GM18517 (cell line): ENCODE measurements around the gene CHRNB1.

Source experiments
- ATAC-seq: cut with Tn5 transposase; IDR thresholded peaks from one replicate; pipeline ENCODE4 v1.9.1; 2021; ENCODE audit warnings: mild to moderate bottlenecking, moderate library complexity; ENCODE audit not compliant: unreplicated experiment

The CHRNB1 gene

DNA sequence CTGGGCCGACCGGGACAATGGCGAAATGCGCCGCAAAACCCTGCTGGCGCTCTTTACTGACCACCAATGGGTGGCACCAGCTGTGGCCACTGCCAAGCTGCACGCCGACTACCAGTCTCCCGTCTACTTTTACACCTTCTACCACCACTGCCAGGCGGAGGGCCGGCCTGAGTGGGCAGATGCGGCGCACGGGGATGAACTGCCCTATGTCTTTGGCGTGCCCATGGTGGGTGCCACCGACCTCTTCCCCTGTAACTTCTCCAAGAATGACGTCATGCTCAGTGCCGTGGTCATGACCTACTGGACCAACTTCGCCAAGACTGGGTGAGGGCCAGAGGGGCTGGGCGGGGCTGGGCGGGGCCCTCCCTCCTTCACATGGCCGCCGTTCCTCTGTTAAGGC, 29.1 kb upstream of the CHRNB1 start:
- ATAC-seq, result no peak

DNA sequence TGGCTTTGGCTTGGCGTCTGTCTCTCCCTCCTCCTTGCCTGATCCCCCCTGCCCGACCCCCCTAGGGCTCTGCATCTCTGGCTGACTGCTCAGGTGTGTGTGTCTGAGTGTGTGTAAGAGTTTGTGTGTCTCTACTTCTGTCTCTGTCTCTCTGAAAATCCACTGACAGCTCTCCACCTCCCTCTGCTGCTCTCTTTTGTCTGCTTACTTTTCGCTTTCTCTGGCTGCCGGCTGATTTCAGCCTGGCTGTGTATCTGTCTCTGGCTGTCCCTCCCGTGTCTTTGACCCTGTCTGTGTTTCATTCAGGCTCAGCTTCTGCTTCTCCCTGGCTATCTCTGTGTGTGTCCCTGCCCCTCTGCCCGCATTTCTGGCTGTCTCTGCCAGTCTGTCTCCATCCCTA, 28.5 kb upstream of the CHRNB1 start:
- ATAC-seq, result no peak

DNA sequence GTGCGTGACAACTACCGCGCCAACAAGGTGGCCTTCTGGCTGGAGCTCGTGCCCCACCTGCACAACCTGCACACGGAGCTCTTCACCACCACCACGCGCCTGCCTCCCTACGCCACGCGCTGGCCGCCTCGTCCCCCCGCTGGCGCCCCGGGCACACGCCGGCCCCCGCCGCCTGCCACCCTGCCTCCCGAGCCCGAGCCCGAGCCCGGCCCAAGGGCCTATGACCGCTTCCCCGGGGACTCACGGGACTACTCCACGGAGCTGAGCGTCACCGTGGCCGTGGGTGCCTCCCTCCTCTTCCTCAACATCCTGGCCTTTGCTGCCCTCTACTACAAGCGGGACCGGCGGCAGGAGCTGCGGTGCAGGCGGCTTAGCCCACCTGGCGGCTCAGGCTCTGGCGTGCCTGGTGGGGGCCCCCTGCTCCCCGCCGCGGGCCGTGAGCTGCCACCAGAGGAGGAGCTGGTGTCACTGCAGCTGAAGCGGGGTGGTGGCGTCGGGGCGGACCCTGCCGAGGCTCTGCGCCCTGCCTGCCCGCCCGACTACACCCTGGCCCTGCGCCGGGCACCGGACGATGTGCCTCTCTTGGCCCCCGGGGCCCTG, 27.7 kb upstream of the CHRNB1 start:
- ATAC-seq, result no peak

DNA sequence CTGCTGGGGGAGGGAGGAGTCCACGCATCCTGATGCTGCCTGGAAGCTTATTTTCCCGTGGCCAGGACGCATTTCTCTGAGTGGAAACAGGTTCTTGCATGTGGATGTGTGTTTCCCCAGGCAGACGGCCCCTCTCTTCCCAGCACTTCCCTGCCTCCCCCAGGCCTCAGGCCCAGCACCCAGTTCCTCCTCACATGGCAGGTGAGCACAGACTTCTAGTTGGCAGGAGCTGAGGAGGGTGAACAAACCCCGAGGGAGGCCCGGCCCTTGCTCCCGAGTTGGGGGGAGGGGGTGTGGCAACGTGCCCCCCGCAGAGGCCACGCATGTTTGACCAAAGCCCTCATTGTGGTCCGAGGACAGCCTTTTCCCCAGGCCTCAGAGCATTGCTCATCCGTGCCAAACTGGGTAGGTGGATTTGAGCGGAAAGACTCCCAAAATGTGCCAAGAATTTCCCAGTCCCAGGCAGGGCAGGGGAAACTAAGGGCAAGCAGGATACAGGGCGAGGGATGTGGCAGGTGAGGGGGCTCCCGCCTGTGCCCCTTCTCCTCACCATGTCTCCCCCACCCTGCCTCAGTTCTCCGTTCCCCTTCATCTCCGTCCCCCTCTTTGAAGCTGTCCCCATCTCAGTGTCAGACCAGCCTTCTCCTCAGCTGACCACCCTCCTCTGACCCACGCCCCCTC, 26.2 kb upstream of the CHRNB1 start:
- no peak for ATAC-seq

DNA sequence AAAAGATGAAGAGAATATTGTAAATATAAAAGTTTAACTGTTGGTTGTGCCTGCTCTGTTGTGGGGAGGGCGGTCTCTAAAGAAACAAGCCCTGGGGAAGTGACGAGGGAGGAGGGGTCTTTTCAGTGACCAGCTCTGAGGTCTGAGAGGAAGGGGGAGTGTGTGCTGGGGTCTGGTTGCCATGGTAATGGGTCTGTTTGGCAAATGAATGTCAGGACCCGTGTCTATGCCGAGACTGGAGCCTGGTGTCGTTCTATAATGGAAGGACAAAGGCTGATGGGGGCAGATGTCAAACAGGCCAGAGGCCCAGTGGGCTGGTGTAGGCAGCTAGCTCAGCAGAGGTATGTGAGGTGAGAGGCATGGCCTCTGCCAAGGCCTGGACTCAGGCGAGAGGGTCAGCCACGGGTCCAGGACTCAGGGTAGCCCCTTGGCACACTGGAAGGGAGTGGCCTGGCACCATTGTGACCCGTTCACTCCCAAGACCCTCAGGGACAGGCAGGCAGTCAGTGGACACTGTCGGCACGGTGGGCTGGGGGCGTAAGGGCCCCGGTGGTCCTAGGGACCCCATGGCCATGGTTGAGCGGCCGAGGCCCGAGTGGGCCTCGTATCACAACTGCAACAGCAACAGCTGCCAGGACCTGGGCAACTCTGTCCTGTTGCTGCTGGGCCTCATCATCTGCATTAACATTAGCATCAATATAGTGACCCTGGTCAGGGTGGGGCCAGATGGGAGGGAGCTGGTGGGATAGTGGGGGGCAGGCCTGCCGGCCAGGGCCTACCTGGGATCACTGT, 24.8 kb upstream of the CHRNB1 start, which contains the start of gene SPEM1:
Gene SPEM1 (plus strand): TSS at position 506 of the 792 bp plus-strand sequence. CDS start 61 bp downstream, at position 567.
- no peak for ATAC-seq

DNA sequence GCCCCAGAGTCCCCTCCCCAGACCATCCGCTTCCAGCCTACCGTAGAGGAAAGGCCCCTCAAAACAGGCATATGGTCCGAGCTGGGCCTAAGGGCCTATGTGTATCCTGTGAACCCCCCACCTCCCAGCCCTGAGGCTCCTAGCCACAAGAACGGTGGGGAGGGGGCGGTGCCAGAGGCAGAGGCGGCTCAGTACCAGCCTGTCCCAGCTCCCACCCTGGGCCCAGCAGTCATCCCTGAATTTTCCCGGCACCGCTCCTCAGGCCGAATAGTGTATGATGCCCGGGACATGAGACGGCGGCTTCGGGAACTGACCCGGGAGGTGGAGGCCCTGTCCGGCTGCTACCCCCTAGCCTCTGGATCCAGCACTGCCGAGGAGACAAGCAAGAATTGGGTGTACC, 23.7 kb upstream of the CHRNB1 start:
- no peak for ATAC-seq

DNA sequence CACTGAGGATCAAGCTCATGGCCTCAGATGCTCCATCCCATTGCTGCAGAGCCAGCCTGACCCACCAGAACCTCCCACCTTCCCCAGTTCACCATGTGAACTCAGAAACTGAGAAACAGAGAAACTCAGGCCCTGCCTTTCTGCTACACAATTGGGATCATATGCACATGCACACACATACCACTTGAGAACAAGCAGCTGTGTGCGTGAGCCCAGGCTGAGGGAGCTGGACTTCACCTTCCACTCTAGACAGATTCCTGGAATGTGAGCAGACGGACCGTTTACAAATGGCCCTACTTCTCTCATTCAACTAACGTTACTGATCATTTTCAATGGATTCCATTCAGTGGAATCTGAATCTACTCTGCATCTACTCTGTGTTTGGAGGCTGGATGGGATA, 21.2 kb upstream of the CHRNB1 start:
- no peak for ATAC-seq

DNA sequence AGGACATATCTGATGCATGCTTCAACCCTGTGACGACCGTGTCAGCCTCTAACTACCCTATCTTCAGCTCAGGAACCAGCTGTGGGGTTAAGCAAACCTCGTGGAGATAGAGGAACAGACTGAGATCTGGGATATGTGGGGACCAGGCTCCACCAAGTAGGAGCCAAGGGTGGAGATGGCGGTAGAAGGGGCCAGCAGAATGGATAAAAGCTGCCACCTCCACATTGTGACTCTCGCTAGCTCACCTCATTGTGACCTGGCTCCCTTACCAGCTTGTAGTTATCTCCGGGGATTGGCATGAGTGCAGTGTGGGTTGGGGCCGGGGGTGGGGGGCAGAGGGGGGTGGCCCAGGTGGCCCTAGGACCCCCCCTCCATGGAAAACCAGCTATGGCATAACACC, 19.5 kb upstream of the CHRNB1 start, which contains the start of gene SPEM2:
Gene SPEM2 (plus strand): TSS at position 301 of the 400 bp plus-strand sequence. CDS start 73 bp downstream, at position 374.
- ATAC-seq, result no peak

DNA sequence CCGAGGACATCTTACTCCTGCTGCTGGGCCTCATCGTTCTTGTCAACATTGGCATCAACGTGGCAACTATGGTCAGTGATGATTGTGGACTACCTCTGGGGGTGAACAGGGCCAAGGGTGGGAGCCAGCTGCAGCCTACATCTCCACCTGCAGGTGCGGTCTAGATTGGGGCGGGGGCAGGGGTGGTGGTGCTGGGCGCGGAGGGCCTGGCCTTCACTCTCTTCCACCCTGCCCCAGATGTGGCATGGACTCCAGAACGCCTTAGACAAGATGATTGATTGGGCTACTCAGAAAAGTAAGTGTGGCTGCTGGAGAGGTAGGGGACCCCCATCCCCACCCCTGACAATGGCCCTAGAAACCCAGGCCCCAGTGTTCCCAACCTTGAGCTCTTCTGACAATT, 19.1 kb upstream of the CHRNB1 start:
- no peak for ATAC-seq

DNA sequence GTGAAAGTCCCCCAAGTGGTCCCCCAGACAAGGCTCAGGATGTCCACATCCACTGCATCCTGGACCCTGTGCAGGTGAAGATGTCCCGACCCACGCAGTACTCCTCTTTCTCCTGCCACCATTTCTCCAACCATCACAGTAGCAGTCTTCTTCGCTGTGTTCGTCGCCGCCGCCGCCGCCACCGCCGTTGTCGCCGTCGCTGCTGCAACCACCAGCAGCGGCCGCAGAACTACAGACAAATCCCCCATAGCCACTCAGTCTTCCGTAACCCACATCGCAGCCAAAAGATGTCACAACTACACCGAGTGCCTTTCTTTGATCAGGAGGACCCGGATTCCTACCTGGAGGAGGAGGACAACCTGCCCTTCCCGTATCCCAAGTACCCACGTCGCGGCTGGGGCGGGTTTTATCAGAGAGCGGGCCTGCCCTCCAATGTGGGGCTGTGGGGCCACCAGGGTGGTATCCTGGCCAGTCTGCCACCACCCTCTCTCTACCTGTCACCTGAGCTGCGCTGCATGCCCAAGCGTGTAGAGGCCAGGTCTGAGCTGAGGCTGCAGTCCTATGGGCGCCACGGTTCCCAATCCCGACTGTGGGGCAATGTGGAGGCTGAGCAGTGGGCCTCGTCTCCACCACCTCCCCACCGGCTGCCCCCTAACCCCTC, 18.5 kb upstream of the CHRNB1 start:
- ATAC-seq, result no peak

DNA sequence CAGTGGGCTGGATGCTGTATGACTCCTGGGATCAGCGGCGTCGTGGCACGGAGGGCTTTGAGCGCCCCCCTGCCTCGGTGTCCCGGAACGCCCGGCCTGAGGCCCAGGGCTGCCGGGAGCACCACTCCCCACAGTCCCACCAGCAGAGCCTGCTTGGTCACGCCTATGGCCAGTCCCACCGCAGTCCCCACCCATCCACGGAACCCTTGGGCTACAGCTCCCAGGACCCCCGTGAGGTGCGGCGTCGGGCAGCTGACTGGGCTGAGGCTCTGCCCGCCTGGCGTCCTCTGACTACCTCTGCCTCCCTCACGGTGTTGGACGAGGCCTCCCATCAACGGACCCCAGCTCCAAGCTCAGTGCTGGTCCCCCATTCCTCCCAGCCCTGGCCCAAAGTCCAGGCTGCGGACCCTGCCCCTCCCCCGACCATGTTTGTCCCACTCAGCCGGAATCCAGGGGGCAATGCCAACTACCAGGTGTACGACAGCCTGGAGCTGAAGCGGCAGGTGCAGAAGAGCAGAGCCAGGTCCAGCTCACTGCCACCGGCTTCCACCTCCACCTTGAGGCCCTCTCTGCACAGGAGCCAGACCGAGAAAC, 17.9 kb upstream of the CHRNB1 start:
- no peak for ATAC-seq

DNA sequence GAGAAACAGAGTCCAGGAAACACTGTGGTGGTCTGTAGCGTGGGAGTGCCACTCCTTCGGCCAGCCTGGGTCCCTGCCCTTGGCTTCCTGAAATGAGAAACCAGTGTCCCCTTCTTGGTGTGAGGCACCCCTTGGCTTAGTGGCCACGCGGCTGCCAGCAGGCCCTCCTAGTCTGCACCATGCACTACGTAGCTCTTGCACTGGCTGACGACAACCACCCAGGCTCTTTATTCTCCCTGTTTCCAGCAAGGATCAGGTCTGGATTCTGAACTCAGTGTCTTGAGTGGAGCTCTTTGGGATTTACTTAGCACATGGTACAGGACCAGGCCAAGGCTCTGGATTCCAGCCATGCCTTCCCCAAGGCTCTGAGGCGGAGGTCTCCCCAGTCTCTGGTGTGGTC, 17.3 kb upstream of the CHRNB1 start:
- no peak for ATAC-seq

DNA sequence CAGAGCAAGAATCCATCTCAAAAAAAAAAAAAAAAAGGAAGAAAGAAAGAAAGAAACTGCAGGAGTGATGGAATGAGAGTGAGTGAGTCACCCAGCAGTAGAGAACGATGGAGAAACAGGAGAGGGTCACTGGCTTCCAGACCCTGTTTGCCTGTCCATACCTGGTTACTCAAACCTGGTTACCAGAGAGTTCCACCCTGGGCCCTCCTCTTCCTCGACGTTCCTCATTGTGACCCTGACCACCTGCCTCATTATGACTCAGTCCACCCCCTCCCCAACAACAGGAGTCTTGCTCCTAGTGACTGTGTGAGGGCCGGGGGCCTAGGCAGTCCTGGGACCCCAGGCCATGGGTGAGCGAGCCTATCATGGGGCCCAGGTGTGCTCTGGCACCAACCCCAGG, 16.3 kb upstream of the CHRNB1 start, which contains the start of gene SPEM3:
Gene SPEM3 (plus strand): TSS at position 301 of the 400 bp plus-strand sequence. CDS start 46 bp downstream, at position 347.
- no peak for ATAC-seq

DNA sequence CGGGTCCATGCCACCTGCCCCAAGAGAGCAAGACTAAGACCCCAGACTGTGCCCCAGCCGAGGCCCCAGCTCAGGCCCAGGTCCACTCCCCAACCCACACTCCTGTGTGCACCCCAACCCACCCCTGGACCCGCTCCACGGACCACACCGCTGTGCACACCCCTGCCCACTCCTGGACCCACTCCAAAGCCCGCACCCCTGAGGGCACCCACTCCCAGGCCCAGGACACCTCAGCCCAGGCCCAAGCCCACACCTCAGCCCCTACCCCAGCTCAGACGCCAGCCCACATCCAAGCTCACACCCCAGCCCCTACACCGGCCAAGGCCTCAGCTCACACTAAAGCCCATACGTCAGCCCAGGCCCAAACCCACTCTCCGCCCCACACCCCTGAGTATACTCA, 15.1 kb upstream of the CHRNB1 start:
- ATAC-seq, result no peak

DNA sequence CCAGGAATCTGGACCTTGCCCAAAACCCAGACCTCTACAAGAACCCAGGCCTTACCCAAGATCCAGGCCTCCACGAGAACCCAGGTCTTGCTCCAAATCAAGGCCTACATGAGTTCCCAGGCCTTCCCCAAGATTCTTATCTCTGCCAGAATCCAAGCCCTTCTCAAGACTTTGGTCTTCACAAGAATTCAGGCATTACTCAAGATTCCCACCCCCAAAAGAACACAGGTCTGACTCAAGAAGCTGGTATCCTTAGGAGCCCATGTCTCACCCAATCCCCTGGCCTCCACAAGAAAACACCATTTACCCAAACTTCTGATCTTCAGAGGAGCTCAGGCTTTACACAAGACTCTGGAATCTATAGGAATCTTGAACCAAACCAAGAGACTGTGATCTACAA, 13.6 kb upstream of the CHRNB1 start:
- no peak for ATAC-seq

DNA sequence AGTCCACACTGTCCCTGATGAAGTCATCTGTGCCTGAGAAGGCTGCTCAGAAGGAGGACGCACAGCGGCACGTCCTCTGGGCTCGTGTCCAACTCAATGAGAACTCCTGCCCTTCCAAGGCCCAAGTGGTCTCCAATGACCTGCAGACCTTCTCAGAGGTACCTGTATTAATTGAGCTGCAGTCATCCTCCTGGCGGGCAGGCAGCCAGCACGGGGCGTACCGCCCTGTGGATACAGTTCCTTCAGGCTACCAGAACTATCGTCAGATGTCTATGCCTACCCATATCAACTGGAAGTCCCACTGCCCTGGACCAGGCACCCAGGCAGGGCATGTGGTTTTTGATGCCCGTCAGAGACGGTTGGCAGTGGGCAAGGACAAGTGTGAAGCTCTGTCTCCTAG, 12.6 kb upstream of the CHRNB1 start:
- ATAC-seq, result no peak

DNA sequence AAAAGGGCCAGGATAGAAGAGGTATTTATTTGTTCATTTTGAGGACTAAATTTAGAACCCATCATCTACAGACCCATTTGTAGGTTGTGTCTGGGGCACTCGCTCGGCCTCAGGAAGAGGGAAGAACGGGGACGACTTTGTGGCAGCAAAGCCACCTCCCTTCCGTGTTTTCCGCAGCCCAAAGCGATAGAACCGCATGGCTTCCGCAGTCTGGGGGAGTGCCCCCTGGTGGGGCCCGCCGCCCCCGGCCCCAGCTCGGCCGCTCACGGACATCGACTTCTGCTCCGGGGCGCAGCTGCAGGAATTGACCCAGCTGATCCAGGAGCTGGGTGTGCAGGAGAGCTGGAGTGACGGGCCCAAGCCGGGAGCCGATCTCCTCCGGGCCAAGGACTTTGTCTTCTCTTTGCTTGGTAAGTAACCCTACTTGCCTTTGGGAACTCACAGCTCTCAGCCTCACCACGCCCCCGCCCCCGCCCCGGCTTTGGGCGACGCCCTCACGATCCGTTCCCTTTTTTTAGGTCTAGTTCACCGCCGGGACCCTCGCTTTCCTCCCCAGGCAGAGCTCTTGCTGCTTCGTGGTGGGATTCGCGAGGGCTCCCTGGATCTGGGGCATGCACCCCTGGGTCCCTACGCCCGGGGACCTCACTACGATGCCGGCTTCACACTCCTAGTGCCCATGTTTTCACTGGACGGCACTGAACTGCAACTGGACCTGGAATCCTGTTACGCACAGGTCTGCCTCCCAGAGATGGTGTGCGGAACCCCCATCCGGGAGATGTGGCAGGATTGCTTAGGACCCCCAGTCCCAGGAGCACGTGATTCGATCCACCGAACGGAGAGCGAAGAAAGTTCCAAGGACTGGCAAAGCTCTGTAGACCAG, 8.9 kb upstream of the CHRNB1 start:
- no peak for ATAC-seq

DNA sequence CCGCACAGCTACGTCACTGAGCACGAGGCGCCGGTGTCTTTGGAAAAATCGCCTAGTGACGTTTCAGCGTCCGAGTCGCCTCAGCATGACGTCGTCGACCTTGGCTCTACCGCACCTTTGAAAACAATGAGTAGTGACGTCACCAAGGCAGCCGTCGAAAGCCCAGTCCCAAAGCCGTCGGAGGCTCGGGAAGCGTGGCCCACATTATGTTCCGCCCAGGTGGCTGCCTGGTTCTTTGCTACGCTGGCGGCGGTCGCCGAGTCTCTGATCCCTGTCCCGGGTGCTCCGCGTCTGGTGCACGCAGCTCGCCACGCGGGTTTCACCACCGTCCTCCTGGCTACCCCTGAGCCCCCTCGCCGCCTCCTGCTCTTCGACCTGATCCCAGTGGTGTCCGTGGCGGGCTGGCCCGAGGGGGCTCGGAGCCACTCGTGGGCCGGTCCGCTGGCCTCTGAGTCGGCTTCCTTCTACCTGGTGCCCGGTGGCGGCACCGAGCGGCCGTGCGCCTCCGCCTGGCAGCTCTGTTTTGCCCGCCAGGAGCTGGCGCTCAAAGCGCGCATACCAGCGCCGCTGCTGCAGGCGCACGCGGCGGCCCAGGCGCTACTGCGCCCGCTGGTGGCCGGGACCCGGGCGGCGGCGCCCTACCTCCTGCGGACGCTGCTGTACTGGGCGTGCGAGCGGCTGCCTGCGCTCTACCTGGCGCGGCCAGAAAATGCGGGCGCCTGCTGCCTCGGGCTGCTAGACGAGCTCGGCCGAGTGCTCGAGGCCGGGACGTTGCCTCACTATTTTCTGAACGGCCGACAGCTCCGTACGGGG, 8.1 kb upstream of the CHRNB1 start:
- ATAC-seq, result no peak

DNA sequence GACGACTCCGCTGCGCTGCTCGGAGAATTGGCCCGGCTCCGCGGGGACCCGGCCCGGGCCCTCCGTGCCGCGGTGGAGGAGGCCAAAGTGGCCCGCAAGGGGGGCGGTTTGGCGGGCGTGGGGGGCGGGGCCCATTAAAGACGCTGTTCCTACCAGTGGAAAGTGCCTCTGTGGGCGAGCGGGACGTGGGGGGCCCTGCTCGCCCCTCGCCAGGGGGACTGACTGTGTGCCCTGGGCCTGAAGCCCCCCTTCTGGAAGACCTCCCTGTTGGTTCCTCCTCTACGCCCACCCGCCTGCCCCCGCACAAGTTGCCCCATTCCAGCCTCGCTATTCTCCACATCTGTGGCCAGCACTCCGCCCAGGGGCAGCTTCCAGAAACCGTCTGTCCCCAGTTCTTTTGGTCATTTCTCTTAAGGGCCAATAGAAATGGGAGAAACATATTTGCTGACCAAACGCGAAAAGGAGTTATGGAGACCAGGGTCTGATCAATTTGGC, 7.4 kb upstream of the CHRNB1 start:
- no peak for ATAC-seq
